HG03558 (cell line): Measurements from ENCODE around the gene TXNRD3.
"Not testable (repeated sequence)": the region's sequence is repeated elsewhere in the genome, so short reads cannot be mapped to it uniquely, and the experiment has no call there.

Experiments
- ATAC-seq: cut with Tn5 transposase; IDR thresholded peaks from one replicate; pipeline ENCODE4 v1.9.1; 2021; ENCODE audit warnings: moderate number of reproducible peaks; ENCODE audit not compliant: unreplicated experiment; ENCODE audit errors: extremely low read depth

TXNRD3 gene

DNA sequence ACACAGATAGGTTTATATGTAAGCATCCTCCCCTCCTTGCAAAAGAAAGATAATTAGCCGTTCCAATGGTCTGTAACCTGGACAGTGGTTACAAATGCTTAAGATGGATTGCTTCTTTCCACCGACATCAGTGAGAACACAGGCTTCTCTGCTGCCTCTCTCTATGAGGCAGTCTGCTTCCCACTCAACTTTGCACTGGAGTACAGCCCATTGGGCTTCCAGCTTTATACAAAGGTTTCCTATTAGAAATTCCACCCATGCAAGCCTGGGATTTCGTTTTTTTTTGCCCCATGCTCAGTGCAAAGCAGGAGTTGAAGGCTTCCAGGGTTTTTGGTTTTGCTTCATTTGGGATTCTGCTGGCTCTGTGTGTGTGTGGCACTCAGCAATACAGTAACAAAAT is 48.9 kb downstream of the TXNRD3 start:
- ATAC-seq, result no peak

- no peak for ATAC-seq
These were observed 50.2 kb downstream of the TXNRD3 start for GRCh38 chr3:126604691-126605090.

- no peak for ATAC-seq
These were observed 55.8 kb downstream of the TXNRD3 start for GRCh38 chr3:126599101-126599500.

GRCh38 chr3:126595479-126595878 is 59.4 kb downstream of the TXNRD3 start:
- ATAC-seq, result not testable (repeated sequence)

DNA sequence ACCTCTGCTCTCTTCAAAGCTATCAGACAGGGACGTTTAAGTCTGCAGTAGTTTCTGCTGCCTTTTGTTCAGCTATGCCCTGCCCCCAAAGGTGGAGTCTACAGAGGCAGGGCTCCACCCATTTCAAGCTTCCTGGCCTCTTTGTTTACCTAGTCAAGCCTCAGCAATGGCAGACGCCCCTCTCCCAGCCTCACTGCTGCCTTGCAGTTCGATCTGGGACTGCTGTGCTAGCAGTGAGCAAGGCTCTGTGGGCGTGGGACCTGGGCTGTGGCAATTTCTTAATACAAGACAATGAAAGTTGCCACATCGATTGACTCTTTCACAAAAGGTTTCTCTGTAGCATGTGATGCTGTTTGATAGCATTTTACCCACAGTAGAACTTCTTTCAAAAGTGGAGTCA is 63.4 kb downstream of the TXNRD3 start:
- not testable (repeated sequence) for ATAC-seq

DNA sequence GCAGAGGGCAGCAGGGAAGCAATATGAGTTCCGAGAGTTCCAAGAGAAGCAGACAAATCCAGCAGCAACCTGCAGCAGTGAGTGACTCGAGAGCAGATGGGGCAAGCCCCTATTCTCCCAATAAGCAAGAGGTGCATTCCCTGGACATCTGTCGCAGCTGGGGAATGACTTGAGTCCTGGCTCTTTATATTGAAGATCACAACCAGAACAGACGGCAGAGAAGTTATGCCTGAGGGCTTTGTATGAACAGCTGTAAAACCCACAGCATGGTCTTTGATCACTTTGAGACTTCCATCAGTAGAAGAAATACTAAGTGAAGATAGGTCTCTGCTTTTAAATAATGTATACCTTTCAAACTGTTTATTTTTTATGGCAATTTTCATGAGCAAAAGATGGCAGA is 72.6 kb downstream of the TXNRD3 start:
- no peak for ATAC-seq

- no peak for ATAC-seq
These were observed 73.4 kb downstream of the TXNRD3 start for GRCh38 chr3:126581569-126581968.

DNA sequence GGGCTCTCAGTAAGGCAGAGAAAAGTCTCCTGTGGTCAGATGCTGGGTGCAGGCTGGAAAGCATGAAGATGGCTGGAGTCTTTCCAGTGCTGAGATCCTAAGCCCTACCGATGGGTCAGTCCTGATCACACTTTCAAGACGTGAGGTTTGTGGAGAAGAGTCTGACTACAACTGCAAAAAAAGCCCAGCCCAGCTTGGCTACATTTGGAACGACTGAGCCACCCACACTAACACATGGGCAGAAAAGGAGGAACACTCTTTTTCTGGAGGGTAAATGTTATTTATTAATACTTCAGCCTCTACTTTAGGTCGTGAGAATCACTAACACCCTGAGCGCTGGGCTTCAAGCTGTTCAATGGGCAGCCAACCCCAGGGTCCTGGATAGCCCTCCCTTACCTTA is 74.2 kb downstream of the TXNRD3 start:
- no peak for ATAC-seq

DNA sequence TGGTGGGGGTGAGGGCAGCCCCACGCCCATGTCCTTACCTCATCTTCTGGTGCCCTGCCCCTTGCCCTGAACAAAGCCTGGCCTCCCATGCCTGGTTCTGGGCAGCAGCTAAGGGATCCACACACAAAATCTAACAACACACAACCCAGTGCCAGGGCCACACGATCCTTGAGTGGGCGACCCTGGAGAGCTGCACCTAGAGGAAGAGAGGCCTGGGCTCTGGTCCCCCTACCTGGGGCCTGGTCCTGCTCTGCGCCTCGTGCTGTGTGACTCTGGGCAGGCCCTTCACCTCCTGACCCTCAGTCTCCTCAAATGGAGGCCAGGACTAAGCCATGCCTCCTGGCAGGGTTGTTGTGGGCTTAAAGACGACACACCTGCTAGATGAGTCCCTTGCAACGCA is 76.2 kb downstream of the TXNRD3 start:
- no peak for ATAC-seq

GRCh38 chr3:126577261-126577660 is 77.7 kb downstream of the TXNRD3 start:
- no peak for ATAC-seq

- no peak for ATAC-seq
These were observed 81.3 kb downstream of the TXNRD3 start for GRCh38 chr3:126573492-126574117.

GRCh38 chr3:126571078-126571477 is 83.8 kb downstream of the TXNRD3 start:
- no peak for ATAC-seq

DNA sequence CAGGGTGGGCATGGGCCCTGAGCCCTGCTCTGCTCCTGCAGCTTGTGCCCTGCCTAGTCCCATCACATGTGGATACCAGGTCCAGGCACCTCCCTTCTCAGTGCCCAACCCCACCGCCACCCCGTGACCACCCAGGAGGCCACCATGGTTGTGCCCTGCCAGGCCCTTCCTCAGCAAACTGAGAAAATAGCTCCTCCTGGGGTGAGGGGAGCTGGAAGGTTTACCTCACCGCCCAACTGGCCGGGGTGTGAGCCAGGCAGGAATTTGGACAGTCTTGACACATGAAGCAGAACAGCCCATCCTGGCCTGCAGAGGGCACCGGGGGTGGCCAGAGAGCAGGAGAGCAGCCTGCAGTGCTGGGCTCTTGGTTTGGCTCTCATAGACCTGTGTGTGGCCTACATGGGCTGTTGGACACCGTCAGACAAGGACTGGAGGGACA is 84.8 kb downstream of the TXNRD3 start:
- no peak for ATAC-seq

- ATAC-seq, result no peak
These were observed 85.4 kb downstream of the TXNRD3 start for GRCh38 chr3:126569390-126569975.

DNA sequence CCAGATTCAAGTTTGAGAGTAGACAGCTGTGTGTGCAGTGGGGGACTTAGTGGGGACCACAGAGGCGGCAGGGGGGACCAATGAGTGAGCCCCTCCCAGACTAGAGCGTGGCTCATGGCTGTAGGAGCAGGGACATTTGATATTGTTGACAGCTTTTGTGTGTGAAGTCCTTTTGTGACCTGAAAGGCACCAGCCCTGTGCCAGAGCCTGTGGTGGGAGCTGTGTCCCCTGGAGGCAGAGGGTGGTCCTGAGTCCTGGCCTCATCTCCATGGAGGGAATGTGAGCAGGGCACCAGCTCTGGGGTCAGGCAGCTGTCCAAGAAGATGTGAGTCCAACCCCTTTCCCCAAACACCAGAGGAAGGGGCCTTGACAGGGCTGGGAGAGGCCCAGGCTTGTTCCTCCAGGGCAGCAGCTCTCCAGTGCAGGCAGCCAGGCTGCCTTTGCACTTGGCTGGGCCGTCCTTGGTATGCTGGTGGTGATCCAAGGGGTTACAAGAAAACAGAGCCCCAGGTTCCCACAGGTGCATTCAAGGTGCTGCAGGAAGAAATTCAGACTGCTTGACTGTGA is 86.1 kb downstream of the TXNRD3 start:
- ATAC-seq, result no peak

GRCh38 chr3:126567696-126568438 is 87.1 kb downstream of the TXNRD3 start:
- no peak for ATAC-seq

DNA sequence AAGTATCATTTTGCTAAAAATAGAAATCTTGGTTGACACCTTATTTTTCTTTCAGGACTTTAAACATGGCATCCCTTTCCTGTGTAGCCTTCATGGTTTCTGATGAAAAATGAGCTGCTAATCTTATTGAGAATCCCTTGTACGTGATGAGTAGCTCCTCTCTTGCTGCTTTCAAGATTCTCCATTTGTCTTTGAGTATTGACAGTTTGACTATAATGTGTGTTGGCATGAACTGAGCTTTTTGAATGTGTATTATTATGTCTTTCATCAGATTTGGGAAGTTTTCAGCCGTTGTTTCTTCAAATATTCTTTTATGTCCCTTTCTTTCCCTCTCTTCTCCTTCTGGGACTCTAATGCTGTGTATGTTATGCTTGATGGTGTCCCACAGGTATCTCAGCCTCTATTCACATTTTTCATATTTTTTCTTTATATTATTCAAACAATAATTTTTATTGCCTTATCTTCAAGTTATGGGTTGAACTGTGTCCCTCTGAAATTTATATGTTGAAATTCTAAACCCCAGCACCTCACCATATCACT is 92.1 kb downstream of the TXNRD3 start:
- ATAC-seq, result no peak

GRCh38 chr3:126558336-126559071 is 96.4 kb downstream of the TXNRD3 start, which contains the start of gene C3orf22:
C3orf22 (minus strand) TSS chr3:126558932; CDS start chr3:126553390, 5,542 bp downstream.
- no peak for ATAC-seq

DNA sequence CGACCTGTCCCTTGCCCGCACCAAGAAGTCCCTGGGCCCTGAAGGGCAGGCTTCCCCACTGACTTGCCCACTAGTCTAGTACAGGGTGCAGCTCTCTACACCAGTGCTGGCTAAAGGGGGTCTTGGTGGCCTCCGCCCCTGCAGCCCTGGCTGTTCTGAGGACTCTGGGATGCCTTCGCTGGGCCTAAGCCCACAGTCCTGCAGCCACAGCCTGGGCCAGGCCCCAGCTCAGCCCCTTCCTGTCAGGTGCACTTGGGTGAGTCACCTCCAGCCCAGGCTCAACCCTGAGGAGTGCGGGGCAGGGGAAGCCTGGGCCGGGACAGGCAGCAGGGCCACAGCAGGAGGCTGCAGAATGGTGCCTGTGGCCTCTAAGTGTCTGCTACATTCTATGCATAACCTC is 97.2 kb downstream of the TXNRD3 start:
- no peak for ATAC-seq

GRCh38 chr3:126557415-126557745 is 97.5 kb downstream of the TXNRD3 start:
- ATAC-seq, result no peak
